Measurements from ENCODE around the gene SRM.
"Not testable (repeated sequence)": the region's sequence is repeated elsewhere in the genome, so short reads cannot be mapped to it uniquely, and the experiment has no call there.

The SRM gene

DNA sequence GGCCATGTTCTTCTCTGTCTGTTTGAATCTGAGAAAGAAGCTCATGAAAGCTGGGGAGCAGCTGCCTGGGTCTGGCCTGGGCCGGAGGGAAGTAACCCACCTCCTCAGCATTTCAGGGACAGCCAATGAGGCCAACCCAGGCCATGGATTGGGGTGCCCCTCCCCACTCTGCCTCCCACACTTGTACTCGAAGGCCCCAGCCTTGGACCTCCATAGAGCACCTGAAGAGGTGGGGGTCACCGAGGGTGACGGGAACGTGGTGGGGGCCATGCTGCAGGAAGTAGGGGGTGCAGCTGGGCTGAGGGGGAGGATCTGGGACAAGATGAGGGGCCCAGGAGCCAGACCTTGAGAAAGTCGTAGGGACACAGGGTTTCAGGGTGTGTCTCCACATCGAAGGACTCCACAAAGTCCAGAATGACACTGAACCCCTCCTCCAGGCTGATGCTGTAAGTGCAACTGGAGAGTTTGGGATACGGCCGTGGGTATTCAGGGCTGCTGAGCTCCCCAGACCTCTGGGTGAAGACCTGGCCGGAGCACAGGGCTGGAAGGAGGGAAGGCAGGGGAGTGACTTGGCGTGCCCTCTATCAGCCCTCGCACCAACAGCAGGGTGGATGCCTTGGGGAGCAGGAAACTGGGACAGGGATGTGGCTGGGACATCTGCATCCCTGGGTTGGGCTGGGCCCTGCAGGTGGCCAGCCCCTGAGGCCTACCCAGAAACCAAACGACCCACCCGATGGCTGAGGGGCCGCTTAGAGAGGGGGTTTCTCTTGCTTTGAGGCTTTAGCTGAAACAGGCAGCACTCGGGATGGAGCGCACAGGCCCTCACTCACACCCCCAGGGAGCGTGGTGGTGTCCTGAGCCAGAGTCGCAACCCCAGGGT lies 16.6 kb downstream of the SRM start:
- H3K4me3 Mint-ChIP-seq, result no peak overlapping the region
- H3K9me3 Mint-ChIP-seq, result no peaks in the 10 kb centered on the region
- no peaks in the 10 kb centered on the region for H3K27me3 Mint-ChIP-seq (ENCODE audit: low read depth)
- no peaks in the 10 kb centered on the region for H3K36me3 Mint-ChIP-seq (ENCODE audit: low read depth)
- no peaks in the 10 kb centered on the region for H3K4me1 Mint-ChIP-seq (ENCODE audit: low read depth)
- no peak overlapping the region for H3K27ac Mint-ChIP-seq

DNA sequence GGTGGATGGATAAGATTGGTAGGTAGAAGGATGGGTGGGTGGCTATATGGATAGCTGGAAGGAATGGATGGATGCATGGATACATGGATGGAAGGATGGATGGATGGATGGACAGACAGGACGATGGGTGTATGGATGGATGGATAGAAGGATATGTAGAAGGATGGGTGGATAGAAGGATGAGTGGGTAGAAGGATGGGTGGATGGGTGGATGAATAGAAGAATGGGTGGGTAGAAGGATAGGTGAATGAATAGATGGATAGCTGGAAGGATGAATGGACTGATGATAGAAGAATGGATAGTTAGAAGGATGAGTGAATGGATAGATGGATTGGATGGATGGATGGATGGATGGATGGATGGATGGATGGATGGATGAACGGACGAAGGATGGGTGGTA lies 17.8 kb downstream of the SRM start:
- H3K27me3 Mint-ChIP-seq (ENCODE audit: low read depth), result peaks cover 5% of the 10 kb centered on the region

GRCh38 chr1:11041048-11041447 lies 18.8 kb downstream of the SRM start:
- H3K4me1 Mint-ChIP-seq (ENCODE audit: low read depth), result peaks cover 7% of the 10 kb centered on the region
- no peaks in the 10 kb centered on the region for H3K9me3 Mint-ChIP-seq
- no peaks in the 10 kb centered on the region for H3K36me3 Mint-ChIP-seq (ENCODE audit: low read depth)
- H3K27ac Mint-ChIP-seq, result no peak overlapping the region
- H3K27me3 Mint-ChIP-seq (ENCODE audit: low read depth), result peaks cover 5% of the 10 kb centered on the region
- no peak overlapping the region for H3K4me3 Mint-ChIP-seq

More for the DNA sequence above, 17.8 kb downstream of the SRM start:
- peaks cover 7% of the 10 kb centered on the region for H3K4me1 Mint-ChIP-seq (ENCODE audit: low read depth)
- H3K27ac Mint-ChIP-seq, result no peak overlapping the region
- H3K4me3 Mint-ChIP-seq, result no peak overlapping the region
- no peaks in the 10 kb centered on the region for H3K9me3 Mint-ChIP-seq
- no peaks in the 10 kb centered on the region for H3K36me3 Mint-ChIP-seq (ENCODE audit: low read depth)

DNA sequence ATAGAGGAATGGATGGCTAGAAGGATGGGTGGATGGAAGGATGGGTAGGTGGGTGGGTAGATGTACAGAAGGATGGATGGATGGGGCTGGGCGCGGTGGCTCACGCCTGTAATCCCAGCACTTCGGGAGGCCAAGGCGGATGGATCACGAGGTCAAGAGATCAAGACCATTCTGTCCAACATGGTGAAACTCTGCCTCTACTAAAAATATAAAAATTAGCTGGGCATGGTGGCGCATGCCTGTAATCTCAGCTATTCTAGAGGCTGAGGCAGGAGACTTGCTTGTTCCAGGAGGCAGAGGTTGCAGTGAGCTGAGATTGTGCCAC lies 19.8 kb downstream of the SRM start:
- not testable (repeated sequence) for H3K27me3 Mint-ChIP-seq (ENCODE audit: low read depth); H3K27ac Mint-ChIP-seq; H3K4me1 Mint-ChIP-seq (ENCODE audit: low read depth); H3K4me3 Mint-ChIP-seq; H3K36me3 Mint-ChIP-seq (ENCODE audit: low read depth); H3K9me3 Mint-ChIP-seq

DNA sequence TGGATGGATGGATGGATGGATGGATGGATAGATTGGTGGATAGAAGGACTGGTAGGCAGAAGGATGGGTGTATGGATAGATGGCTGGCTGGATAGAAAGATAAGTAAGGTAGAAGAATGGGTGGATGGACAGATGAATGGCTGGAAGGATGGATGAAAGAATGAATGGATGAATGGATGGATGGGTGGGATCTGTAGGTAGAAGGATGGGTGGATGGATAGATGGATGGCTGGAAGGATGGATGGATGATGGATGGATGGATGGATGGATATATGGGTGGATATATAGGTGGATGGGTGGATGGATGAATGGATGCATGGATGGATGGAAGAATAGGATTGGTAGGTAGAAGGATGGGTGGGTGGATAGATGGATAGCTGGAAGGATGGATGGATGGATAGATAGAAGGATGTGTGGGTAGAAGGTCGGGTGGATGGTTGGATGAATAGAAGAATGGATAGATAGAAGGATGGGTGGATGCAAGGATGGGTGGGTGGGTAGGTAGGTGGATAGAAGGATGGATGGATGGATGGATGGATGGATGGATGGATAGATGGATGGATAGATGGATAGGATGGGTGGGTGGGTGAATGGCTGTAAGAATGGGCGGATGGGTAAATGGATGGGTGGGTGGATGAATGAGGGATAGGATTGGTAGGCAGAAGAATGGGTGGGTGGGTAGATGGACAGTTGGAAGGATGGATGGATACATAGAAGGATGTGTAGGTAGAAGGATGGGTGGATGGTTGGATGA lies 20.3 kb downstream of the SRM start:
- Mint-ChIP-seq H3K4me1 (ENCODE audit: low read depth) (peaks cover 7% of the 10 kb centered on the region), H3K27ac (no peak overlapping the region), H3K4me3 (no peak overlapping the region), H3K9me3 (no peaks in the 10 kb centered on the region), H3K27me3 (ENCODE audit: low read depth) (peaks cover 5% of the 10 kb centered on the region), H3K36me3 (ENCODE audit: low read depth) (no peaks in the 10 kb centered on the region)

GRCh38 chr1:11037740-11038182 lies 22.1 kb downstream of the SRM start:
- no peaks in the 10 kb centered on the region for H3K36me3 Mint-ChIP-seq (ENCODE audit: low read depth)
- no peak overlapping the region for H3K4me3 Mint-ChIP-seq
- H3K27me3 Mint-ChIP-seq (ENCODE audit: low read depth), result peaks cover 5% of the 10 kb centered on the region
- H3K9me3 Mint-ChIP-seq, result no peaks in the 10 kb centered on the region
- H3K4me1 Mint-ChIP-seq (ENCODE audit: low read depth), result peaks cover 7% of the 10 kb centered on the region
- H3K27ac Mint-ChIP-seq, result no peak overlapping the region

- not testable (repeated sequence) for H3K4me3 Mint-ChIP-seq; H3K27ac Mint-ChIP-seq; H3K9me3 Mint-ChIP-seq; H3K27me3 Mint-ChIP-seq (ENCODE audit: low read depth); H3K4me1 Mint-ChIP-seq (ENCODE audit: low read depth); H3K36me3 Mint-ChIP-seq (ENCODE audit: low read depth)
These were observed 22.6 kb downstream of the SRM start for GRCh38 chr1:11037019-11037739.

- peaks cover 2% of the 10 kb centered on the region for H3K4me1 Mint-ChIP-seq (ENCODE audit: low read depth)
- no peak overlapping the region for H3K4me3 Mint-ChIP-seq
- no peaks in the 10 kb centered on the region for H3K9me3 Mint-ChIP-seq
- H3K27me3 Mint-ChIP-seq (ENCODE audit: low read depth), result no peaks in the 10 kb centered on the region
- H3K36me3 Mint-ChIP-seq (ENCODE audit: low read depth), result peaks cover 8% of the 10 kb centered on the region
- no peak overlapping the region for H3K27ac Mint-ChIP-seq
These were observed 28.1 kb downstream of the SRM start for GRCh38 chr1:11031624-11032262.

GRCh38 chr1:11030865-11031264 lies 29.0 kb downstream of the SRM start:
- Mint-ChIP-seq H3K27ac (no peak overlapping the region), H3K4me1 (ENCODE audit: low read depth) (peaks cover 2% of the 10 kb centered on the region), H3K9me3 (no peaks in the 10 kb centered on the region), H3K27me3 (ENCODE audit: low read depth) (no peaks in the 10 kb centered on the region), H3K36me3 (ENCODE audit: low read depth) (peaks cover 13% of the 10 kb centered on the region), H3K4me3 (no peak overlapping the region)

DNA sequence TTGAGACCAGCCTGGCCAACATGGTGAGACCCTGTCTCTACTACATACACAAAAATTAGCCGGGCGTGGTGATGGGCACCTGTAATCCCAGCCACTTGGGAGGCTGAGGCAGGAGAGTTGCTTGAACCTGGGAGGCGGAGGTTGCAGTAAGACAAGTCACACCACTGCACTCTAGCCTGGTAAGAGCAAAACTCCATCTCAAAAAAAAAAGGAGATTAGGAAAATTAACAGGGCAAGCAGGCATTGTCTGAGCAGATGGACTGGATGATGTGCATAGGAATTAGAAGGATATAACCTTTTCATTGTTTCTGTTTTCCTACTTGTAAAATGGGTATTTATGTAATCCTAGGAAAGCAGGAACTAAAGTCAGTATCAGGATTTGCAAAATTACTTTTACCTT lies 31.8 kb downstream of the SRM start:
- Mint-ChIP-seq H3K36me3 (ENCODE audit: low read depth) (peaks cover 32% of the 10 kb centered on the region), H3K9me3 (no peaks in the 10 kb centered on the region), H3K4me1 (ENCODE audit: low read depth) (peaks cover 5% of the 10 kb centered on the region), H3K4me3 (no peak overlapping the region), H3K27me3 (ENCODE audit: low read depth) (no peaks in the 10 kb centered on the region), H3K27ac (no peak overlapping the region)

- Mint-ChIP-seq H3K4me3 (no peak overlapping the region), H3K9me3 (no peaks in the 10 kb centered on the region), H3K27me3 (ENCODE audit: low read depth) (no peaks in the 10 kb centered on the region), H3K36me3 (ENCODE audit: low read depth) (peaks cover 35% of the 10 kb centered on the region), H3K4me1 (ENCODE audit: low read depth) (peaks cover 6% of the 10 kb centered on the region), H3K27ac (no peak overlapping the region)
These were observed 32.5 kb downstream of the SRM start for GRCh38 chr1:11027316-11027715.

DNA sequence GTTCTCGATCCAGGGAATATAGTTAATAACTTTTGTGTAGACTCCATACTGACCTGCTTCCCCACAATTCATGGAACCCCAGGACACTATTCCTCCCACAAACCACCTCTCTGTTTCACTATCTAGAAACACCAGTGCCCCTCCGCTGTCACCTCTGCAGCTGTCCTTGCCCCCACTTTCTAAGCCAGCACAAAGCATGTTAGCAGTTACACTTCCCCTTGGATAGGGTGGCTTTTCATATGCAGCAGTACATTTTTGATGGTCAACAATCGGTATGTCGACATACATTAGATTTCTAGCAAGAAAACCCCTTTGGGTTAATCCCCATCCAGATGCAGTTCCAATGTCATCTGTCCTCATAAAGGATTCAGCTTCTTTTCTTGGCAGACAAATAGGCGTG lies 32.9 kb downstream of the SRM start:
- H3K4me3 Mint-ChIP-seq, result no peak overlapping the region
- peaks cover 37% of the 10 kb centered on the region for H3K36me3 Mint-ChIP-seq (ENCODE audit: low read depth)
- H3K27ac Mint-ChIP-seq, result no peak overlapping the region
- no peaks in the 10 kb centered on the region for H3K9me3 Mint-ChIP-seq
- H3K4me1 Mint-ChIP-seq (ENCODE audit: low read depth), result peaks cover 8% of the 10 kb centered on the region
- H3K27me3 Mint-ChIP-seq (ENCODE audit: low read depth), result no peaks in the 10 kb centered on the region

DNA sequence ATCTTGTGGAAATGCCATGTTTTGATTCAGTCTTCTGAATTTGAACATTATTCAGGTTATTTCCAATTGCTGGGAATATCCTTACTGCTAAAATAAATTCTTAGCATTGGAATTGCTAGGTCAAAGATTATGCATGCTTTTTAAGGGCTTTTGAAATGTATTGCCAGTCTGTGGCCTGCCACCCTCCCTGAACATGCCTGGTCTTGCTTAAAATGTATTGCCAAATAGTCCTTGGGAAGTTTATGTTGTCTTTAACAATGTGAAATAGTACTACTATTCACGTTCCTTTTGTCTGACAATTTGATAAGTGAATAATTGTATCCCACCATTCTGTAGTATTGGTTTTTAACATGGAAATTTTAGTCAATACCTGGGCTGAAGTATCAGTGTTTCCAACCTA lies 33.8 kb downstream of the SRM start:
- Mint-ChIP-seq H3K4me1 (ENCODE audit: low read depth) (peaks cover 8% of the 10 kb centered on the region), H3K9me3 (no peaks in the 10 kb centered on the region), H3K4me3 (no peak overlapping the region), H3K27ac (no peak overlapping the region), H3K36me3 (ENCODE audit: low read depth) (peaks cover 39% of the 10 kb centered on the region), H3K27me3 (ENCODE audit: low read depth) (no peaks in the 10 kb centered on the region)

GRCh38 chr1:11025618-11026017 lies 34.2 kb downstream of the SRM start:
- Mint-ChIP-seq H3K4me1 (ENCODE audit: low read depth) (peaks cover 8% of the 10 kb centered on the region), H3K36me3 (ENCODE audit: low read depth) (peaks cover 36% of the 10 kb centered on the region), H3K27me3 (ENCODE audit: low read depth) (no peaks in the 10 kb centered on the region), H3K27ac (no peak overlapping the region), H3K4me3 (no peak overlapping the region), H3K9me3 (no peaks in the 10 kb centered on the region)
